ENCODE measurements around the gene ADH4. TPM values are rescaled to one million over a fixed set of nuclear protein-coding genes. Genes with fewer than 3 reads are reported as not detected.

The ADH4 gene
- total and polyA plus RNA-seq, 12 donors: 0.31 to 10.7 (median 1.4) TPM; not detected in 2

DNA sequence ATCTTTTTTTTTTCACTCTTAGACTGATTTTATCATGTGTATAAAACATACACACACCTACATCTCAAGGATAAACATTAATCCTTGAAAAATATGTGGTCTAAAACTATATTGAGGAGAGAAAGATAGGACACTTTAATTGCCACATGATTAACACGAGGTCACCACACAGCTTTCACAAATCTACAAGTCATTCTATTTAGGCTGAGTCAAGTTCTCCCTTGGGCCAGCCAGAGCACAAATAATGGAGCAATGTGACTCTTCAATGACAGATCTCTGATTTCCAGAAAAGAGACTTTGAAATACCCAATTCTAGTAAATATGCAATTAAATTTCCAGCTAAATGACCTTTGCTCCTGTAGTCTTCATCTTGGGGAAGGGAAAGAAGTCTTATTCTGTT, 12.9 kb upstream of the ADH4 start:
- intact Hi-C loops (cut with DNase I): no loop called here
- no peak for DNase-seq
- no peaks in the 10 kb centered on the region for H3K36me3 ChIP-seq (replicated peaks in 1 of 2)
- H3K4me3 ChIP-seq: no peak overlapping the region
- no peaks in the 10 kb centered on the region for H3K4me1 ChIP-seq (replicated peaks in 1 of 2)
- H3K27me3 ChIP-seq: no peaks in the 10 kb centered on the region
- H3K9me3 ChIP-seq (replicated peaks in 1 of 3): no peaks in the 10 kb centered on the region
- no peak overlapping the region for H3K27ac ChIP-seq
- 38 to 66% (median 51%) methylated on average over 1 of the region's 1 CpG for WGBS, 4 donors
- TF ChIP-seq, protein P1, sequence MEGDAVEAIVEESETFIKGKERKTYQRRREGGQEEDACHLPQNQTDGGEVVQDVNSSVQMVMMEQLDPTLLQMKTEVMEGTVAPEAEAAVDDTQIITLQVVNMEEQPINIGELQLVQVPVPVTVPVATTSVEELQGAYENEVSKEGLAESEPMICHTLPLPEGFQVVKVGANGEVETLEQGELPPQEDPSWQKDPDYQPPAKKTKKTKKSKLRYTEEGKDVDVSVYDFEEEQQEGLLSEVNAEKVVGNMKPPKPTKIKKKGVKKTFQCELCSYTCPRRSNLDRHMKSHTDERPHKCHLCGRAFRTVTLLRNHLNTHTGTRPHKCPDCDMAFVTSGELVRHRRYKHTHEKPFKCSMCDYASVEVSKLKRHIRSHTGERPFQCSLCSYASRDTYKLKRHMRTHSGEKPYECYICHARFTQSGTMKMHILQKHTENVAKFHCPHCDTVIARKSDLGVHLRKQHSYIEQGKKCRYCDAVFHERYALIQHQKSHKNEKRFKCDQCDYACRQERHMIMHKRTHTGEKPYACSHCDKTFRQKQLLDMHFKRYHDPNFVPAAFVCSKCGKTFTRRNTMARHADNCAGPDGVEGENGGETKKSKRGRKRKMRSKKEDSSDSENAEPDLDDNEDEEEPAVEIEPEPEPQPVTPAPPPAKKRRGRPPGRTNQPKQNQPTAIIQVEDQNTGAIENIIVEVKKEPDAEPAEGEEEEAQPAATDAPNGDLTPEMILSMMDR (IDR thresholded peaks at IDR 0.05): no peak
- no peak for TF ChIP-seq POLR2A (IDR thresholded peaks at IDR 0.05)

DNA sequence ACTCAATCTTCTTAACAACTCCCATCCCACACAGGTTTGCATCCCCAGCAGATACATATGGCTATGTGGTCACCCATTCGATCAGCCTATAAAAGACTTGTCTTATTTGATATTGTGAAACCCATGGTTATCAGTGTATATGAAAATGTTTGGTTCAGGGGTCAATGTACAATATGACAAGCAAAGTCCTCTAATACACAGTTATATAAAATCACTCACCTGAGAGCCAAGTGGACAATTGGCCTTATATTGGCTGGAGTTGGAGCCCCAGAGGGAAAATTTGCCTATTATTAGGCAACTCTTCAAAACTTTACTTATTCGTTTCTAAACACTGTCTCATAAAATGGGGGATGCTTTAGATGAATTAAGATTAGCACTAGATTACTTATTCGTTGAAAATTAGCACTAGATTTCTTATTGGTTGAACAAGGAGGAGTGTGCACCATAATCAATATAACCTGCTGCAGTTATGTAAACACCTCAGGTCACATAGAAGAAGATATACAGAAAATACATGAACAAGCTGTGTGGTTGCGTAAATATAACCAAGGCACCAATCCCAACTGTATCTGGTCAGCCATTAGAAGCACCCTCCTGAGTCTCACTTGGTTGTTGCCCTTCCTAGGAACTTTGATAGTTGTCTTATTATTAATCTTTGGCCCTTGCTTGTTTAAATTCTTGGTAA, 10.7 kb upstream of the ADH4 start:
- Histone ChIP-seq H3K4me3 (no peak overlapping the region), H3K27ac (no peak overlapping the region), H3K9me3 (replicated peaks in 1 of 3) (no peaks in the 10 kb centered on the region), H3K4me1 (replicated peaks in 1 of 2) (no peaks in the 10 kb centered on the region), H3K36me3 (replicated peaks in 1 of 2) (no peaks in the 10 kb centered on the region), H3K27me3 (no peaks in the 10 kb centered on the region)
- DNase-seq: no peak
- 77 to 87% (median 81%) methylated on average over 4 of the region's 4 CpGs for WGBS, 4 donors
- TF ChIP-seq POLR2A (IDR thresholded peaks at IDR 0.05): no peak
- TF ChIP-seq, protein P1 (IDR thresholded peaks at IDR 0.05): no peak
- intact Hi-C loops (cut with DNase I): no loop called here

DNA sequence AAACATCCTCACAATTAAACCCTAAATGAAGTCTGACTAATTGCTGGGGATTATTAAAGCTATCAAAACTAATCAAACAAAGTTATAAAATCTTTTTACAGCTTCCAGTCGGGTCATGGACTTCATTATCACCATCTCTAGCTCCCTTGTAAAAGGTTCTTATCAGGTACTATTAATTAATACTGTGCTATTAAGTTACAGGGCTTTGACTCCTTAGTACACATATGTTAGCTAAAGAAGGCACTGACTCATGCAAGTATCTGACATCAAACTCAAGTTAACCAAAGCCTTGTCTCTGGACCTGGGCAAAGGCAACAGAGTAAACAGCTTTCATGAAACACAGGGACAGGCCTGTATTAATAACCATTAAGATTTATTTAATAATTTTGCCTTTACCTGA, 7.9 kb upstream of the ADH4 start:
- H3K36me3 ChIP-seq (replicated peaks in 1 of 2): no peaks in the 10 kb centered on the region
- no peak for DNase-seq
- TF ChIP-seq POLR2A (IDR thresholded peaks at IDR 0.05): no peak
- TF ChIP-seq, protein P1 (IDR thresholded peaks at IDR 0.05): no peak
- intact Hi-C loops (cut with DNase I): no loop called here
- H3K9me3 ChIP-seq (replicated peaks in 1 of 3): no peaks in the 10 kb centered on the region
- no peaks in the 10 kb centered on the region for H3K27me3 ChIP-seq
- 0 to 38% (median 11%) methylated on average over 1 of the region's 1 CpG for WGBS, 4 donors
- H3K27ac ChIP-seq: no peak overlapping the region
- no peak overlapping the region for H3K4me3 ChIP-seq
- H3K4me1 ChIP-seq (replicated peaks in 1 of 2): no peaks in the 10 kb centered on the region

DNA sequence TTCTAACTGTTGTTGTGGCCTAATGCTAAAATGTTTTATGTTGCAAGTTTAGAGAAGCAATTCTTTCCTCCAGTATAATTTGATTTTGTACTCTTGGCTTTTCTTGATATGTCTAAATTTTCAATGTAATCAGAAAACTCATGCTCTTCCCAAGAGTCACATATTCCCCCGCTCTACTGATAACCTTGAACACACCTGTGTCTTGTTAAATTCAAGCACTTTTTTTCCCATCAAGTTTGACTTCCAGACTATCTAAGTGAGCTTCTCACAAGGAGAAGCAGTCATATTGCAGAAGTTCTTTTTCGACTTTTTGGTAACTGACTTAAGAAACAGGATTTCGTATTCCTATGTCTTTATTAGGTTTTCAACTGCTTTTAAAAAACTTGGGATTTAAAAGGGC, 7.4 kb upstream of the ADH4 start:
- H3K4me3 ChIP-seq: no peak overlapping the region
- DNase-seq: no peak
- 75 to 91% (median 89%) methylated on average over 3 of the region's 3 CpGs for WGBS, 4 donors
- intact Hi-C loops (cut with DNase I): no loop called here
- no peaks in the 10 kb centered on the region for H3K4me1 ChIP-seq (replicated peaks in 1 of 2)
- no peaks in the 10 kb centered on the region for H3K27me3 ChIP-seq
- H3K36me3 ChIP-seq (replicated peaks in 1 of 2): no peaks in the 10 kb centered on the region
- H3K27ac ChIP-seq: no peak overlapping the region
- no peak for TF ChIP-seq POLR2A (IDR thresholded peaks at IDR 0.05)
- TF ChIP-seq, protein P1 (IDR thresholded peaks at IDR 0.05): no peak
- no peaks in the 10 kb centered on the region for H3K9me3 ChIP-seq (replicated peaks in 1 of 3)
